HepG2 (cell line): ENCODE data around the gene DNAH8. TPM values are rescaled to one million over a fixed set of nuclear protein-coding genes. Genes with fewer than 3 reads are reported as not detected.

Experiments
- ATAC-seq: fragments of 200-7000 bp; cut with Tn5 transposase; 3 replicates; pipeline ENCODE4 v1.9.1; 2020; ENCODE audit warnings: mild to moderate bottlenecking, moderate library complexity
- BruUV-seq: library from RNA; stranded (reverse); fragments of 400-500 nt; replicated peaks from 2 replicates; lab custom pipeline; 2021; lab: Mats Ljungman, UMichigan
- CTCF ChIA-PET: fragments of 300-600 bp; formaldehyde crosslinking; extraction: SDS; loops from one replicate; lab custom pipeline; 2021; ENCODE audit warnings: low total read pairs, inconsistent platforms, low intra/inter-chr PET ratio; lab: Yijun Ruan, JAX
- POLR2A ChIA-PET: fragments of 350-600 bp; sonication (Branson Sonifier 250); formaldehyde crosslinking; loops from one replicate; lab custom pipeline; 2020; ENCODE audit warnings: antibody characterized with exemption, inconsistent platforms; lab: Yijun Ruan, JAX
- DNase-seq: peaks from one replicate; pipeline ENCODE4 v3.0.0-alpha.2; 2015; ENCODE audit warnings: low spot score
- FAIRE-seq: peaks from 3 replicates; lab custom pipeline; 2011; peaks lifted over from hg19 to GRCh38; lab: Jason Lieb, UNC
- H2AFZ ChIP-seq: one replicate; pipeline ENCODE4 v1.6.1; 2011; ENCODE audit warnings: low read length, inconsistent platforms
- H3K27ac ChIP-seq: fragments of 300-600 bp; 3 replicates; pipeline ENCODE4 v1.8.0; 2011; ENCODE audit warnings: mixed run types, mild to moderate bottlenecking, mixed read lengths, low read length, inconsistent platforms; ENCODE audit not compliant: insufficient read depth; ENCODE audit errors: extremely low read length
- H3K27me3 ChIP-seq, 2 experiments: fragments of 200-600 bp in 1 of 2; 2 replicates in 1 of 2; 3 replicates in 1 of 2; pipeline versions ENCODE4 v1.6.0 to v1.8.0; 2011; ENCODE audit warnings: low read length in 2 of 2, mild to moderate bottlenecking in 2 of 2, moderate library complexity in 2 of 2, inconsistent platforms in 1 of 2; ENCODE audit not compliant: insufficient read depth in 2 of 2, control insufficient read depth in 1 of 2
- H3K36me3 ChIP-seq, 2 experiments: fragments of 200-600 bp in 1 of 2; replicated peaks in 1 of 2; 2 replicates in 1 of 2; 3 replicates in 1 of 2; pipeline versions ENCODE4 v1.5.1 to v1.8.0; 2011; ENCODE audit warnings: low read length in 2 of 2, inconsistent platforms in 1 of 2; ENCODE audit not compliant: insufficient read depth in 2 of 2, control insufficient read depth in 1 of 2
- H3K4me1 ChIP-seq: 2 replicates; pipeline ENCODE4 v1.5.1; 2012; ENCODE audit warnings: low read length, inconsistent platforms; ENCODE audit not compliant: insufficient read depth
- H3K4me2 ChIP-seq: 2 replicates; pipeline ENCODE4 v1.6.0; 2011; ENCODE audit warnings: low read depth, low read length, inconsistent platforms
- H3K4me3 ChIP-seq, 3 experiments: fragments of 200-600 bp in 1 of 3; sonication (generic), shearing (Covaris generic) in 1 of 3; replicated peaks in 1 of 3; 2 replicates each; pipeline ENCODE4 v1.5.1; 2011 to 2016; ENCODE audit warnings: low read length in 3 of 3, inconsistent platforms in 2 of 3, low read depth in 2 of 3, mild to moderate bottlenecking in 2 of 3, control low read depth in 1 of 3, mixed read lengths in 1 of 3; ENCODE audit not compliant: insufficient read depth in 1 of 3
- H3K79me2 ChIP-seq: one replicate; pipeline ENCODE4 v1.6.1; 2011; ENCODE audit warnings: low read length, inconsistent platforms; ENCODE audit not compliant: insufficient read depth
- H3K9ac ChIP-seq: 2 replicates; pipeline ENCODE4 v1.6.0; 2011; ENCODE audit warnings: mild to moderate bottlenecking, low read depth, low read length, inconsistent platforms; ENCODE audit not compliant: insufficient read depth
- H3K9me3 ChIP-seq: 2 replicates; pipeline ENCODE4 v1.5.1; 2012; ENCODE audit warnings: mild to moderate bottlenecking, low read length
- H4K20me1 ChIP-seq: 2 replicates; pipeline ENCODE4 v1.6.0; 2011; ENCODE audit warnings: inconsistent platforms, mild to moderate bottlenecking, low read length, moderate library complexity; ENCODE audit not compliant: insufficient read depth
- AFF4 ChIP-seq: sonication (generic); formaldehyde crosslinking; IDR thresholded peaks from 2 replicates; pipeline ENCODE4 v1.4.0; 2020; ENCODE audit warnings: missing genetic modification reagents
- AGO2 ChIP-seq: fragments of 200-400 bp; formaldehyde crosslinking; optimal IDR thresholded peaks from 2 replicates; pipeline ENCODE3; 2017; ENCODE audit warnings: mild to moderate bottlenecking, low read depth, low read length, moderate library complexity
- BRCA1 ChIP-seq: sonication (generic); formaldehyde crosslinking; IDR thresholded peaks from 2 replicates; pipeline ENCODE4 v1.4.0; 2020; ENCODE audit warnings: missing genetic modification reagents
- CREM ChIP-seq, 2 experiments: sonication (generic) in 1 of 2; formaldehyde crosslinking in 1 of 2; IDR thresholded peaks; 2 replicates each; pipeline versions ENCODE4 v1.4.0 to v1.6.1; 2016 to 2020; ENCODE audit warnings: antibody characterized with exemption in 1 of 2, mild to moderate bottlenecking in 1 of 2, missing genetic modification reagents in 1 of 2
- EEA1 ChIP-seq: sonication (generic); formaldehyde crosslinking; IDR thresholded peaks from 2 replicates; pipeline ENCODE4 v1.5.1; 2020; ENCODE audit warnings: mild to moderate bottlenecking, missing genetic modification reagents, borderline replicate concordance
- ETV5 ChIP-seq: IDR thresholded peaks from 2 replicates; pipeline ENCODE4 v1.6.1; 2018; ENCODE audit warnings: missing biosample characterization, missing genetic modification reagents, inconsistent platforms, borderline replicate concordance
- HCFC1 ChIP-seq: fragments of 150-350 bp; IDR thresholded peaks from 2 replicates; pipeline ENCODE4 v1.6.1; 2014; ENCODE audit warnings: low read depth, low read length
- HES4 ChIP-seq: sonication (generic); formaldehyde crosslinking; IDR thresholded peaks from 2 replicates; pipeline ENCODE4 v1.9.0; 2021; ENCODE audit warnings: mild to moderate bottlenecking, missing genetic modification reagents, borderline replicate concordance
- TOE1 ChIP-seq: sonication (generic); formaldehyde crosslinking; IDR thresholded peaks from 2 replicates; pipeline ENCODE4 v1.4.0; 2020; ENCODE audit warnings: mild to moderate bottlenecking, missing genetic modification reagents
- ZNF446 ChIP-seq: sonication (generic); formaldehyde crosslinking; IDR thresholded peaks from 2 replicates; pipeline ENCODE4 v1.5.0; 2020; ENCODE audit warnings: mild to moderate bottlenecking, missing genetic modification reagents
- ZNF558 ChIP-seq: sonication (generic); formaldehyde crosslinking; IDR thresholded peaks from 2 replicates; pipeline ENCODE4 v1.9.0; 2022; ENCODE audit warnings: mild to moderate bottlenecking, missing genetic modification reagents, borderline replicate concordance
- ZNF607 ChIP-seq: sonication (generic); formaldehyde crosslinking; IDR thresholded peaks from 2 replicates; pipeline ENCODE4 v1.5.1; 2020; ENCODE audit warnings: missing genetic modification reagents, mild to moderate bottlenecking, borderline replicate concordance
- ZNF747 ChIP-seq: sonication (generic); formaldehyde crosslinking; IDR thresholded peaks from 2 replicates; pipeline ENCODE4 v1.8.1; 2023; ENCODE audit warnings: missing genetic modification reagents, mild to moderate bottlenecking, borderline replicate concordance
- ZNF766 ChIP-seq: sonication (generic); formaldehyde crosslinking; IDR thresholded peaks from 2 replicates; pipeline ENCODE4 v1.5.0; 2020; ENCODE audit warnings: missing genetic modification reagents, borderline replicate concordance
- ZNF780A ChIP-seq: sonication (generic); formaldehyde crosslinking; IDR thresholded peaks from 2 replicates; pipeline ENCODE4 v1.8.0; 2022; ENCODE audit warnings: mild to moderate bottlenecking, missing genetic modification reagents, moderate library complexity
- ZSCAN25 ChIP-seq: sonication (generic); formaldehyde crosslinking; IDR thresholded peaks from 2 replicates; pipeline ENCODE4 v1.8.0; 2022; ENCODE audit warnings: mild to moderate bottlenecking, missing genetic modification reagents
- WGBS: methylation state at CpG from one replicate; pipeline ENCODE4 v1.1.6; 2017; ENCODE audit warnings: low lambda C conversion rate; 5-methylcytosine and 5-hydroxymethylcytosine counted together
- in situ Hi-C: cut with HindIII; loops from 2 replicates; pipeline ENCODE4 v1.10.0; 2017; ENCODE audit warnings: low pct_unique_long_range_greater_than_20kb; ENCODE audit not compliant: extremely low pct_ligation_motif_present
- intact Hi-C: fragments of 100-400 bp; cut with micrococcal nuclease; formaldehyde crosslinking; loops from one replicate; pipeline ENCODE4 v1.10.0; 2022; ENCODE audit not compliant: unreplicated experiment
- polyA plus RNA-seq, 8 experiments: library from polyadenylated mRNA; depleted of rRNA in 3 of 8; stranded (reverse) in 7 of 8; unstranded in 1 of 8; fragments of >200 nt; fragmentation: Illumina TruSeq in 4 of 8; extraction: Trizol in 4 of 8; gene quantifications; 2 replicates each; pipeline versions ENCODE4 v1.2.1 to v1.2.3, GENCODE V29; 2011 to 2016; ENCODE audit warnings: low read depth in 4 of 8, missing spikeins in 1 of 8, mixed read lengths in 1 of 8; ENCODE audit not compliant: insufficient read depth in 1 of 8
- total RNA-seq, 5 experiments: library from RNA; depleted of rRNA; stranded (reverse); fragments of >200 nt; fragmentation: Illumina TruSeq; extraction: Trizol; gene quantifications; 2 replicates each; pipeline ENCODE4 v1.2.3, GENCODE V29; 2016; ENCODE audit warnings: low read depth in 1 of 5
- TF ChIP-seq, protein P1 (sequence below): sonication (generic); formaldehyde crosslinking; conservative IDR thresholded peaks from 2 replicates; pipeline ENCODE4 v1.8.1; 2023; ENCODE audit warnings: missing genetic modification reagents
- TF ChIP-seq, protein P2 (sequence below): sonication (generic); formaldehyde crosslinking; IDR thresholded peaks from 2 replicates; pipeline ENCODE4 v1.9.0; 2021; ENCODE audit warnings: missing genetic modification reagents, mild to moderate bottlenecking, borderline replicate concordance

DNAH8 gene
- total and polyA plus RNA-seq, 2 of the 13 experiments (the other 11 are each of a cell fraction or from before 2014, with no cell fraction given): not detected

- Histone ChIP-seq H3K36me3 (no peaks in the 10 kb centered on the region), H2AFZ (no peak overlapping the region), H4K20me1 (no peaks in the 10 kb centered on the region), H3K79me2 (no peaks in the 10 kb centered on the region), H3K9ac (no peak overlapping the region), H3K9me3 (no peaks in the 10 kb centered on the region), H3K4me3 (no peak overlapping the region), H3K4me2 (no peak overlapping the region), H3K27me3 (peaks cover 0 to 1% of the 10 kb centered on the region in 2 experiments; a peak in 1 of 5 replicates)
- WGBS: 37% methylated on average over 5 of the region's 5 CpGs
- ChIA-PET POLR2A (no interaction called here), CTCF (no interaction called here)
- ATAC-seq: no peak
- intact Hi-C loops: no loop called here
- in situ Hi-C loops: no loop called here
- TF ChIP-seq ZNF766 (CRISPR knock-in tag) (no peak), AGO2 (no peak), BRCA1 (CRISPR knock-in tag) (no peak), ZNF558 (CRISPR knock-in tag) (no peak), ZNF607 (CRISPR knock-in tag) (no peak), ETV5 (CRISPR knock-in tag) (no peak), ZSCAN25 (no peak), ZNF446 (CRISPR knock-in tag) (no peak), ZNF780A (CRISPR knock-in tag) (no peak), ZNF747 (CRISPR knock-in tag) (no peak), HES4 (CRISPR knock-in tag) (no peak), EEA1 (CRISPR knock-in tag) (no peak), CREM (IDR thresholded peaks at IDR 0.05) (no peak), CREM (CRISPR knock-in tag; IDR thresholded peaks at IDR 0.05) (no peak), TOE1 (CRISPR knock-in tag) (no peak), HCFC1 (no peak), AFF4 (CRISPR knock-in tag) (no peak)
- TF ChIP-seq, protein P1, sequence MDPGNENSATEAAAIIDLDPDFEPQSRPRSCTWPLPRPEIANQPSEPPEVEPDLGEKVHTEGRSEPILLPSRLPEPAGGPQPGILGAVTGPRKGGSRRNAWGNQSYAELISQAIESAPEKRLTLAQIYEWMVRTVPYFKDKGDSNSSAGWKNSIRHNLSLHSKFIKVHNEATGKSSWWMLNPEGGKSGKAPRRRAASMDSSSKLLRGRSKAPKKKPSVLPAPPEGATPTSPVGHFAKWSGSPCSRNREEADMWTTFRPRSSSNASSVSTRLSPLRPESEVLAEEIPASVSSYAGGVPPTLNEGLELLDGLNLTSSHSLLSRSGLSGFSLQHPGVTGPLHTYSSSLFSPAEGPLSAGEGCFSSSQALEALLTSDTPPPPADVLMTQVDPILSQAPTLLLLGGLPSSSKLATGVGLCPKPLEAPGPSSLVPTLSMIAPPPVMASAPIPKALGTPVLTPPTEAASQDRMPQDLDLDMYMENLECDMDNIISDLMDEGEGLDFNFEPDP (CRISPR knock-in tag): no peak
- TF ChIP-seq, protein P2, sequence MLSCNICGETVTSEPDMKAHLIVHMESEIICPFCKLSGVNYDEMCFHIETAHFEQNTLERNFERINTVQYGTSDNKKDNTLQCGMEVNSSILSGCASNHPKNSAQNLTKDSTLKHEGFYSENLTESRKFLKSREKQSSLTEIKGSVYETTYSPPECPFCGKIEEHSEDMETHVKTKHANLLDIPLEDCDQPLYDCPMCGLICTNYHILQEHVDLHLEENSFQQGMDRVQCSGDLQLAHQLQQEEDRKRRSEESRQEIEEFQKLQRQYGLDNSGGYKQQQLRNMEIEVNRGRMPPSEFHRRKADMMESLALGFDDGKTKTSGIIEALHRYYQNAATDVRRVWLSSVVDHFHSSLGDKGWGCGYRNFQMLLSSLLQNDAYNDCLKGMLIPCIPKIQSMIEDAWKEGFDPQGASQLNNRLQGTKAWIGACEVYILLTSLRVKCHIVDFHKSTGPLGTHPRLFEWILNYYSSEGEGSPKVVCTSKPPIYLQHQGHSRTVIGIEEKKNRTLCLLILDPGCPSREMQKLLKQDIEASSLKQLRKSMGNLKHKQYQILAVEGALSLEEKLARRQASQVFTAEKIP (CRISPR knock-in tag): no peak
- TF ChIP-seq, all 625 proteins: peak for 0
- Histone ChIP-seq H3K4me1 (no peaks in the 10 kb centered on the region), H3K27ac (no peak overlapping the region)
- FAIRE-seq (no peak), DNase-seq (no peak)
- no TSS peak for BruUV-seq
Observed at GRCh38 chr6:38786486-38786885, 71.4 kb downstream of the DNAH8 start.
